Left lung (tissue), 10 donors: Measurements from ENCODE around the gene GALNT10. TPM values are rescaled to one million over a fixed set of nuclear protein-coding genes. Genes with fewer than 3 reads are reported as not detected.

Source experiments
- ATAC-seq: fragments of 200-7000 bp; cut with Tn5 transposase; one replicate; pipeline ENCODE4 v1.9.1; 2020; ENCODE audit warnings: moderate library complexity
- DNase-seq, 4 donors: peaks; one replicate each; pipeline ENCODE4 v3.0.0-alpha.2; 2013 to 2020
- H3K27ac ChIP-seq, 2 donors: fragments of 200-600 bp; sonication (generic) in 1 of 2; one replicate each; pipeline versions ENCODE4 v1.5.0 to v1.8.0; 2020 to 2021
- H3K27me3 ChIP-seq, 2 donors: fragments of 200-600 bp; sonication (generic) in 1 of 2; one replicate each; pipeline versions ENCODE4 v1.5.0 to v1.8.0; 2020 to 2021
- H3K36me3 ChIP-seq, 2 donors: fragments of 200-600 bp; sonication (generic) in 1 of 2; one replicate each; pipeline versions ENCODE4 v1.5.0 to v1.8.0; 2020 to 2021
- H3K4me1 ChIP-seq, 2 donors: fragments of 200-600 bp; one replicate each; pipeline ENCODE4 v1.8.0; 2021
- H3K4me3 ChIP-seq, 2 donors: fragments of 200-600 bp; sonication (generic) in 1 of 2; one replicate each; pipeline versions ENCODE4 v1.5.0 to v1.8.0; 2020 to 2021; ENCODE audit warnings: mild to moderate bottlenecking in 1 of 2
- H3K9me3 ChIP-seq, 2 donors: fragments of 200-600 bp; sonication (generic) in 1 of 2; one replicate each; pipeline versions ENCODE4 v1.5.0 to v1.8.0; 2020 to 2021
- CTCF ChIP-seq, 2 donors: fragments of 200-600 bp; sonication (generic) in 1 of 2; IDR thresholded peaks; one replicate each; pipeline versions ENCODE4 v1.5.0 to v1.8.0; 2021; ENCODE audit warnings: antibody characterized with exemption in 2 of 2
- intact Hi-C, 2 donors: fragments of 100-400 bp; cut with DNase I; formaldehyde crosslinking; loops; one replicate each; pipeline versions ENCODE4 v1.11.2 to v1.14.2; 2022
- polyA plus RNA-seq, 6 donors: library from polyadenylated mRNA; unstranded; fragments of 120-200 nt; gene quantifications; one replicate each; pipeline ENCODE4 v1.2.1, GENCODE V29; 2013; ENCODE audit not compliant: insufficient read length in 6 of 6
- total RNA-seq, 2 donors: library from RNA; stranded (reverse); fragmentation: NEBNext Ultra II Directional; extraction: Animal tissue kit (Norgen Biotek cat#: 25700); gene quantifications; one replicate each; pipeline ENCODE4 v1.2.1, GENCODE V29; 2021
- donor health status: DM: no; HTN: yes; CAD: no.
- donor health status: DM: no; HTN: no; CAD: no.

The GALNT10 gene
- total and polyA plus RNA-seq, 8 donors, result 21.2 to 117 (median 25.7) TPM

- H3K27me3 ChIP-seq, result peaks cover 0 to 14% of the 10 kb centered on the region in 2 donors
- ATAC-seq (no peak), DNase-seq (no peak)
- TF ChIP-seq CTCF (IDR thresholded peaks at IDR 0.05), result no peak
- H3K27ac ChIP-seq, result no peak overlapping the region
- H3K4me1 ChIP-seq, result no peaks in the 10 kb centered on the region
- H3K36me3 ChIP-seq, result no peaks in the 10 kb centered on the region
- no peaks in the 10 kb centered on the region for H3K9me3 ChIP-seq
- H3K4me3 ChIP-seq, result no peak overlapping the region
- intact Hi-C loops, result no loop called here
These were observed 23.4 kb upstream of the GALNT10 start for GRCh38 chr5:154166901-154167791.

- intact Hi-C loops, result no loop called here
- Histone ChIP-seq H3K4me3 (no peak overlapping the region), H3K36me3 (no peaks in the 10 kb centered on the region), H3K27ac (no peak overlapping the region), H3K4me1 (no peaks in the 10 kb centered on the region), H3K27me3 (peaks cover 0 to 14% of the 10 kb centered on the region in 2 donors), H3K9me3 (no peaks in the 10 kb centered on the region)
- no peak for TF ChIP-seq CTCF (IDR thresholded peaks at IDR 0.05)
- ATAC-seq, result no peak
- DNase-seq, result no peak
These were observed 22.1 kb upstream of the GALNT10 start for GRCh38 chr5:154168395-154168794.

GRCh38 chr5:154172785-154173184 is 17.7 kb upstream of the GALNT10 start:
- Histone ChIP-seq H3K4me1 (no peaks in the 10 kb centered on the region), H3K27me3 (no peaks in the 10 kb centered on the region), H3K36me3 (no peaks in the 10 kb centered on the region), H3K4me3 (no peak overlapping the region), H3K9me3 (no peaks in the 10 kb centered on the region), H3K27ac (no peak overlapping the region)
- ATAC-seq (no peak), DNase-seq (no peak)
- intact Hi-C loops, result no loop called here
- TF ChIP-seq CTCF (IDR thresholded peaks at IDR 0.05), result no peak

GRCh38 chr5:154174091-154174490 is 16.4 kb upstream of the GALNT10 start:
- ATAC-seq (no peak), DNase-seq (no peak)
- Histone ChIP-seq H3K36me3 (no peaks in the 10 kb centered on the region), H3K27me3 (no peaks in the 10 kb centered on the region), H3K4me3 (no peak overlapping the region), H3K4me1 (no peaks in the 10 kb centered on the region), H3K9me3 (no peaks in the 10 kb centered on the region), H3K27ac (no peak overlapping the region)
- TF ChIP-seq CTCF (IDR thresholded peaks at IDR 0.05), result no peak
- intact Hi-C loops, result no loop called here

GRCh38 chr5:154176181-154176580 is 14.4 kb upstream of the GALNT10 start:
- DNase-seq (no peak), ATAC-seq (peak; percentile 26)
- Histone ChIP-seq H3K4me1 (no peaks in the 10 kb centered on the region), H3K9me3 (no peaks in the 10 kb centered on the region), H3K27ac (no peak overlapping the region), H3K36me3 (no peaks in the 10 kb centered on the region), H3K4me3 (no peak overlapping the region), H3K27me3 (no peaks in the 10 kb centered on the region)
- TF ChIP-seq CTCF (IDR thresholded peaks at IDR 0.05), result no peak
- intact Hi-C loops, result no loop called here
